ENCODE data around the gene PLD1. TPM values are rescaled to one million over a fixed set of nuclear protein-coding genes. Genes with fewer than 3 reads are reported as not detected.

PLD1 gene
- total and polyA plus RNA-seq, 10 donors: 3.0 to 75.2 (median 54.0) TPM

DNA sequence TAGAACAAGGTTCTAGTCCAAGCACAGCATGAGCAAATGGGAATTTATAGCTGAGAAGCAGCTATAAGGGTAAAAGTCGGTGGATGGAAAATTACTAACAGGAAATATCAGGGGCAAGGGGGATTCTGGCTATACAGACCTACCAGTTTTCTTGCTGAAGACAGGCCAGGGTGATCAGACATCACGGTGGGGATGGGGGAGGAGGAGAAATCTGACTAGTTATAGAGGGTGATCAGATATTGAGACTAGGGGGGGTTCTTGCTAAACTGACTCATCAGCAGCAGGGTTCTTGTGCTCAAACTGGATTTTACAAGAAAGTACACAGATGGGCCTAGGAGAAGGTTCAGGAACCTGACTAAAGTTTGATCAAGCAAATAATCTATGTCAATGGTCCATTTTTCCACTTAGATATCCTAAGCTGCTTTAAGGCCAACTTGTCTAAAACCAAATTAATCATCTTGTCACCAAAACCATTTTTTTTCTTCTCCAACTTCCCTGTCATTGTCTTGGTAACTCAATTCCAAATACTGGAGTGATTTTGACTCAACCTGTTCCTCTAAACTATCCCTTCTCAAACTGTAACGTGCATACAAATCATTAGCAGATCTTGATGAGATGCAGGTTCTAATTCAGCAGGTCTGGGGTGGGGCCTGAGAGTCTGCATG is 37.4 kb upstream of the PLD1 start:
- H3K36me3 ChIP-seq: no peaks in the 10 kb centered on the region
- no peak for DNase-seq
- no peak overlapping the region for H3K4me3 ChIP-seq
- no peaks in the 10 kb centered on the region for H3K9me3 ChIP-seq
- 61 to 88% (median 80%) methylated on average over 3 of the region's 3 CpGs for WGBS, 5 donors
- intact Hi-C loops (cut with DNase I; ENCODE audit: low total_unique reads): no loop called here
- H3K27ac ChIP-seq: no peak overlapping the region
- H3K4me1 ChIP-seq: no peaks in the 10 kb centered on the region
- TF ChIP-seq POLR2AphosphoS5 (IDR thresholded peaks at IDR 0.05) (no peak), CTCF (IDR thresholded peaks at IDR 0.05 in 8 of 11, conservative IDR thresholded peaks at IDR 0.05 in 3 of 11) (no peak), POLR2A (IDR thresholded peaks at IDR 0.05) (no peak)
- no peaks in the 10 kb centered on the region for H3K27me3 ChIP-seq (replicated peaks in 1 of 7)

DNA sequence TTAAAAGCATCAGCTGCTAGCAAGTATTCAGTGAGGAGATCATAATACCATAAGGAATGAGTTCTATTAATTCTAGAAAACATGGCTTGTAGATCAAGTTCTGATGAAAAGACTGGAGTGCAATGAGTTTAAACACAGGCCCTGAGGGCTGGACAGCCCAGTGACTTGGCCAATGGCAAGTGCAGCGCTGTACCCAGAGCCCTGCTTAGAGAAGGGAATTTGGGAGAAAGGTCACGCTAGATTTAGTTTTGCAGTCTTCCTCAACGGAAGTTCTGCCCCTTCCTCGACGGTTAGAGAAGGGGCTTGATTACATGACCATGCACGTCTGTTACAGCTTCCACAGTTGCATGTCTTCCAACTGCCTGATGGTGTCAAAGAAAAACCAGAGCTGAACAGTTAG is 36.9 kb upstream of the PLD1 start:
- intact Hi-C loops (cut with DNase I; ENCODE audit: low total_unique reads): no loop called here
- no peak for TF ChIP-seq POLR2AphosphoS5 (IDR thresholded peaks at IDR 0.05)
- TF ChIP-seq CTCF (IDR thresholded peaks at IDR 0.05 in 8 of 11, conservative IDR thresholded peaks at IDR 0.05 in 3 of 11): no peak
- TF ChIP-seq POLR2A (IDR thresholded peaks at IDR 0.05): no peak
- no peaks in the 10 kb centered on the region for H3K27me3 ChIP-seq (replicated peaks in 1 of 7)
- H3K36me3 ChIP-seq: no peaks in the 10 kb centered on the region
- H3K4me1 ChIP-seq: no peaks in the 10 kb centered on the region
- 69 to 88% (median 74%) methylated on average over 6 of the region's 6 CpGs for WGBS, 5 donors
- no peaks in the 10 kb centered on the region for H3K9me3 ChIP-seq
- no peak overlapping the region for H3K4me3 ChIP-seq
- no peak for DNase-seq
- no peak overlapping the region for H3K27ac ChIP-seq

DNA sequence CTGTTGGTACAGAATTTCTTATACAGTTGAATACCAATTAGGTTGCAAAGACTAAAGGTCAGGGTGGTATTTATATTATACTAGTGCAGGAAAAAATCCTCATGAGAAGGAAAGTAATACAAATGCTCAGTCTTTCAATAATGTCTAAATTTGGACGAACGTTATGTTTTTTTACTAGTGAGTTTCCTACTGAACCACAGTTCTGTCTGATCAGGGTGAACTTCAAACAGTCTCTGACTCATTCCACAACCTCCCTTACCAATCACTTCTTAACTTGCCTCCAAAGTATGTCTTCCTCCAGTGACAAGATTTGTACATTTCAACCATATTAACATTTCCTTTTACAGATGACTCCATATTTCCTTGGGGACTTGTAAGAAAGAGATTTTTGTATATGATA is 36.3 kb upstream of the PLD1 start:
- 45 to 60% (median 56%) methylated on average over 2 of the region's 2 CpGs for WGBS, 5 donors
- H3K9me3 ChIP-seq: no peaks in the 10 kb centered on the region
- H3K27ac ChIP-seq: no peak overlapping the region
- no peak for DNase-seq
- no peaks in the 10 kb centered on the region for H3K27me3 ChIP-seq (replicated peaks in 1 of 7)
- H3K36me3 ChIP-seq: no peaks in the 10 kb centered on the region
- H3K4me3 ChIP-seq: no peak overlapping the region
- peaks cover 0 to 2% (median 0%) of the 10 kb centered on the region in 6 donors for H3K4me1 ChIP-seq
- no peak for TF ChIP-seq CTCF (IDR thresholded peaks at IDR 0.05 in 8 of 11, conservative IDR thresholded peaks at IDR 0.05 in 3 of 11)
- TF ChIP-seq POLR2AphosphoS5 (IDR thresholded peaks at IDR 0.05): no peak
- no peak for TF ChIP-seq POLR2A (IDR thresholded peaks at IDR 0.05)
- intact Hi-C loops (cut with DNase I; ENCODE audit: low total_unique reads): no loop called here

DNA sequence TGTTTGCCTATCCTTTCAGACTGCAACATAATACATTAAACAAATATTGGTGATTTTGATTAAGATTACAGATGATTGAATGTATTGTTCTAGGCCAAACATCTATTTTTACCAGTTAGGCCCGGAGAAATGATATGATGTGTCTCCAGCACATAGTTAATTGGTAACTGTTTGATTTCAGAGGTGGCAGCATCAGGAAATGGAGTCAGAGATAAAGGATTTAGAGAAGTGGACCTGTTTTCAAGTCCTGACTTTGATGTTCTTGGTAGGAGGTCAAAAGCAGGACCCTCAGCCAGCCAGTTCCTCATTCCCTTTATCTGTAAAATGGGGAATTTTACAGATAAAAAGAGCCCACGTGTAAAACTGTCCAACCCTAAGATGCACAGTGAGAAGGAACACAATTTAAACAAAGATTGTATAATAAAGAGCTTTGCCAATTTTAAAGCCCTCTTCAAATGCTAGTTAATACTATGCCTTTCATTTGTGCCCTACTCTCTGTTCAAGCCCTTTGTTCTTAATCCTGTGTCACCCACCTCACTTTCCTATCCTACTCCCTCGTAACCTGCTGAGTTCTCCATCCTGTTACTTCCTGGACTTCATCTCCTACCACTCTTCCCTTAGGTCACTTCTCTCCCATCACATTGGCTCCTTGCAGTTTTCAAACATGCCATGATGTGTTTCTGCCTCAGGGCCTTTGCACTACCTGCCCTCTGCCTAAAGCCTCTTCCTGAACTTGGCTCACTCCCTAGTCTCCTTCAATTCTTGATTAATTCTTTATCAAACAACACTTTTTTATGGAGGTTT is 35.4 kb upstream of the PLD1 start:
- no peak for TF ChIP-seq POLR2A (IDR thresholded peaks at IDR 0.05)
- no peak for DNase-seq
- H3K27me3 ChIP-seq (replicated peaks in 1 of 7): no peaks in the 10 kb centered on the region
- H3K36me3 ChIP-seq: no peaks in the 10 kb centered on the region
- peaks cover 0 to 9% (median 0%) of the 10 kb centered on the region in 6 donors for H3K4me1 ChIP-seq
- intact Hi-C loops (cut with DNase I; ENCODE audit: low total_unique reads): no loop called here
- no peak overlapping the region for H3K27ac ChIP-seq
- H3K4me3 ChIP-seq: no peak overlapping the region
- no peaks in the 10 kb centered on the region for H3K9me3 ChIP-seq
- WGBS, 5 donors: 80 to 88% (median 85%) methylated on average over 3 of the region's 3 CpGs
